HG03097 (cell line): ENCODE results near the gene KLHL8.
"Not testable (repeated sequence)": the region's sequence is repeated elsewhere in the genome, so short reads cannot be mapped to it uniquely, and the experiment has no call there.

ENCODE experiments used
- ATAC-seq: cut with Tn5 transposase; IDR thresholded peaks from one replicate; pipeline ENCODE4 v1.9.1; 2021; ENCODE audit not compliant: unreplicated experiment, low FRiP score

Gene KLHL8

DNA sequence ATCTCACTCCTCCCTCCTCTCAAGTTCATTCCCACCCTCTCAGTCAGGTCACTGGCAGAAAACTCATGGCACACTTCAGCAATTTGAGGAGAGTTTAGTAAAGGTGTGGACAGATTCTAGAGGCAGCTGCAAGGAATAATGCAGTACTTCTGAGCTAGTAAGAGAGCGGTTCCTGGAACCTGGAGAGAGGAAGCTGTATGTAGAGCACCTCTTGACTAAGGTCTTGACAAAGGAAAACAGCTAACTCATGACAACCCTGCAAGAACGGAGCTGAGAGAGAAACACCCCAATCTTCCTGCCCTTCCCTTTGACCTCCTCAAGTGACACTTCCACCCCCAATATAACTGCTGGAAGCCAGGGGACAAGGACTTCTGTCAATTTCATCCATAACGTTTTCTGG lies 9.6 kb upstream of the KLHL8 start:
- ATAC-seq = no peak

DNA sequence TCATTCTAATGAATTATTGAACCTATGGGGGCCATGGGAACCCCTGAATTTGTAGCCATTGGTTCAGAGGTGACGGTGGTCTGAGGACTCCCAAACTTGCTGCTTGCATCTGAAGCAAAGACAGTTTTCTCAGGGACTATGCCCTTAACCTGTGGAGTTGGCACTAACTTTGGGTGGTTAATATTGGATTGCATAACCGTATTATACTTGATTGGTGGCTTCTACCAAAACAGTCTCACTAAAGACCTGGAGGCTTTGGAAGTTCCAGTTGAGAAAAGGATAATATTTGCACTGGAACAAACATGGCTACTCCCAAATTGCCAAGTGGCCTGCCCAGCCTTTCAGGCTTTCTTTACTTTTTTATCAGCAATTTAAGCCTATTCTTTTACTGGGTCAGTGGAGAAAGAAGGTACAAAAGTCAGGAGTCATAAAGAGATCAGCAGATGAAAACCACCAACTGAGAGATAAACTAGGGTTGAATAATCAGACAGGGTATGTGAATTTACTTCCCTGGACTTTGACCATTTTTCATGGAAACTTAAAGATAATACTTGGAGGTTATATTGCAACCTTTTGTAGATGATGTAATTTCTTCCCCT lies 7.9 kb upstream of the KLHL8 start:
- no peak for ATAC-seq

DNA sequence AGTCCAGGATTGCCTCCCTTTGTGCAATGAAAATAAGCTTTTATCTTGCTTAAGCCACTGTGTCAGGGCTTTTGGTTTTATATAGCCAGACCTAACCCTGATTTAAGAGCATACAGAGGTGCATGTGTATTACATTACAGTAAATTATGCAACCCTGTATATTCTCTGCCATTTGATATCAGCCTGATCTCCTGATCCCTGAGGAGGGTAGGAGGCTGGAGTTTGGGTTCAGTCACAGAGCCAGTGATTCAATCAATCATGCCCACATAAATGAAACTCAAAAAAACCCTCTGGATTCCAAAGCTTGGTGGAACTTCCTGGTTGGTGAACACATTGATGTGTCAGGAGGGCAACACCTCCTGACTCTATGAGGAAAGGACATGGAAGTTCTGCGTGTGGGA lies 7.3 kb upstream of the KLHL8 start:
- no peak for ATAC-seq

DNA sequence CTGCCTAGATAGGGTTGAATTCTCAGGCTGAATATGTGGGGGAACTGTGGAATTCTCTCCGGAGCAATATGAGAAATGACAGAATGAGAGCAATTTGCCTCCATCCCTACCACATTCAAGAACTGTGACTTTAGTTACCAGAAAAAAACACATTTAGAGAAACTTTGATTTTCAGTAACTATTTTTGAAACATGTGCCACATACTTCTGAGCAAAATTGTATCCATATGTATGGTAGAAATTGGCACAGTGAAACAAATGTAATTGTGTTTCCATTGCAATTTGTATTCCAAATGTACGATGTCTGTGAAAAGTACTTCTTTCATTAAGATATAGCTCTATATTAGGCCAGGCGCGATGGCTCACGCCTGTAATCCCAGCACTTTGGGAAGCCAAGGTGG lies 5.5 kb upstream of the KLHL8 start:
- no peak for ATAC-seq

DNA sequence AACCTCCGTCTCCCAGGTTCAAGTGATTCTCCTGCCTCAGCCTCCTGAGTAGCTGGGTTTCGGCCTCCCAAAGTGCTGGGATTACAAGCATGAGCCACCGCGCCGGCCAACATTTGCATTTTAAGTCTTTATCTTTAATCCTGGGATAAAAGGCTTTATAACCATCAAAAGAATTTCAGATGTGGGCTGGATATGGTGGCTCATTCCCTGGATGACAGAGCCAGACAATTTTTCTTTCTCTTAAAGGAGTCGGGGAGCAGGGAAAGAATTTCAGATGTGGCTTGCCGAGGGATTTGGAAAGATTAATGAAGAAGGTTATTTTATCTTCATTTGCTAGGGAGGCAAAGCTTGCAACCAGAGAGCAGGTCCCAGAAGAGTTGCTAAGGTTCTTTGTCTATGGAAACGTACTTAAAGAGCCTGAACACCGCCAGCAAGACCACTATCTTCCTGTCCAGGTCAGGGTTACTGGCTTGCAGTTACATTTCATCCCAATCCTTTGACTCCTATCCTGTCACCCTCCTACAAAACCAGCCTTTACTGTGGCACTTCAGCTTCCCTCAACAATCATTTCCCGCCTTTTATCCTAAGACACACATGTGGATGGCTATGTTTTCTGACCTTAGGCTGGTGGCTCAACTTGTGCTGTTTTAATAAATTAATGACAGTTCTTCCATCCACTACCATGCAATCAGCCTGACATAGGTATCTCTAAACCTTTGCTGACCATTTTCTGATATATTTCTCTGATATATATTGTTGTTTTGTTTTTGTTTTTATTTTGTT lies 3.9 kb upstream of the KLHL8 start:
- ATAC-seq = no peak

DNA sequence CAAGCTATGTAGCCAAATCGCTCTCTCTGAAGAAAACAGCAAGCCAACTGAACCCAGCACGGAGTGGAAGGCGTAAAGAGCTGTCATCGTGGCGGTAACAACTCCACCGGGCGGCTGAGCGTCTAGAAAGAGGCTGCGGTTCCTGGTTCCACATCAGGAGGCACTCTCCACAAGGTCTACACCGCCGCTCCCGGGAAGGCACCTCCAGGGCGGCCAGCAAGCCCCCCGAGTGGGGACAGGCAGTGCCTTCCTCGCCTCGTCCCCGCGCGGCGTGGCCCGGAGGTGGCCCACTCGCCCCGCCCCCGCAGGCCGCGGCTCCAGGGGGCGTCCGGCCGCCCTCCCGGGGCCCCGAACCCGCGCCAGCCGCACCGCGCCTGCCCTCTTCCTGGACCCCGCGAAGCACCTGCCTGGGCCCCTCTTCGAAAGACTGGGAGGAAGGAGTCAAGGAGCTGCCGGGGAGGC lies 755 bp downstream of the KLHL8 start:
- peak; percentile 27 for ATAC-seq

DNA sequence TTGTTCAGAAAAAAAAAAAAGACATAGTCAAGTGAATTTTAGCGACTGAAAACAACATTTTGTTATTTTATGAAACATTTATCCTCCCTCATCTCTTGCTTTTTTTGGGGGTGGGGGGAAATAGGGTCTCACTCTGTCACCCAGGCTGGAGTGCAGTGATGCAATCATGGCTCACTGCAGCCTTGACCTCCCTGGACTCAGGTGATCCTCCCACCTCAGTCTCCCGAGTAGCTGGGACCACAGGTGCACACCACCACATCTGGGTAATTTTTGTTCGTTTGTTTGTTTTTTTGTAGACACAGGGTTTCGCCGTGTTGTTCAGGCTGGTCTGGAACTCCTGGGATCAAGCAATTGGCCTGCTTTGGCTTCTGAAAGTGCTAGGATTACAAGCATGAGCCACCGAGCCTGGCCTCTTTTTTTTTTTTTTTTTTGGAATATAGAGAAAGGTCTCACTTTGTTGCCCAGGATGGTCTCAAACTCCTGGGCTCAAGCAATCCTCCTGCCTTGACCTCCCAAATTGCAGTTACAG lies 3.1 kb downstream of the KLHL8 start:
- ATAC-seq = not testable (repeated sequence)

DNA sequence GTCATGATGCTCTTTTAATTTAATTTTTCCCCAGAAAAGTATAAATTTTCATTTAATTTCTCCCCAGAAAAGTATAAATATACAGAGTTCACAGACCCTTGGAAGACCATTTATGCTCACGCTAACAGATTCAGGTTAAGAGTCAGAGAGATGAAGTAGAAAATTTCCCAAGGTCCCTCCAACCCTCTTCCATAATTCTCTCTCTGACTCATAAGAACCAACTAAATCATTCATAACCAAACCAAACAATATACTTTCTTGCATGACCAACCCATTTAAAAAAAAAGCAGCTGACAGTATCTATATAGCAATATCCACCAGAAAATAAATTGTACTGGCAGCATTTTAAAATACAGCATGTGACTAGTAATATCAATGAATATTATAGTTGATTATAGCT lies 3.9 kb downstream of the KLHL8 start:
- no peak for ATAC-seq

DNA sequence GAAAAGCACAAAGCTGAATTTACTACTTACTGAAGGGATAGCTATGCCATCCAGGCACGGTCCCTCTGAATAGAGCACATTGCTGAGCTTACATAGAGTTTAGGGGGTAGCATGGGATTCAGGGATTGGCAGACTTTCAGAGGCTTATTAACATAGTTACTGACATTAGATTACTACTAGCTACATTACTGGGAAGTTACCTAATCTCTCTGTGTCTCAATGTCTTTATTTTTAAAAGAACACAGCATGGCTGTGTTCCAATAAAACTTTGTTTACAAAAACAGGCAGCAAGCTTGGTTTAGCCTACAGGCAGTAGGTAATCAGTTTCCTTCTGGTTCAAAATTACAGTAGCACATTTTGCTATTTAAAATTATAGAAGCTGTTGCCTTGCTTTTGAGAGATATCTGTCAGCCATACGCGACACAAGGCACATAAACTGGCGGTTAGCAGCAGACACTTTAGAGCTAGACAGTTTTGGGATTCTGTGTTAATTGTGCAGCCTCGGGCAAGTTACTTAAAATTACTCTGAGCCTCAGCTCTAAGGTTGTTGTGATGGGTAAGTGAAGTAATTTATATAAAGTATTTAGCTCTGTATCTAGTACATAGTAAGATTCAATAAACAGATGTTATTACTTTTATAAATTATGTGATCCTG lies 6.9 kb downstream of the KLHL8 start:
- ATAC-seq = no peak

DNA sequence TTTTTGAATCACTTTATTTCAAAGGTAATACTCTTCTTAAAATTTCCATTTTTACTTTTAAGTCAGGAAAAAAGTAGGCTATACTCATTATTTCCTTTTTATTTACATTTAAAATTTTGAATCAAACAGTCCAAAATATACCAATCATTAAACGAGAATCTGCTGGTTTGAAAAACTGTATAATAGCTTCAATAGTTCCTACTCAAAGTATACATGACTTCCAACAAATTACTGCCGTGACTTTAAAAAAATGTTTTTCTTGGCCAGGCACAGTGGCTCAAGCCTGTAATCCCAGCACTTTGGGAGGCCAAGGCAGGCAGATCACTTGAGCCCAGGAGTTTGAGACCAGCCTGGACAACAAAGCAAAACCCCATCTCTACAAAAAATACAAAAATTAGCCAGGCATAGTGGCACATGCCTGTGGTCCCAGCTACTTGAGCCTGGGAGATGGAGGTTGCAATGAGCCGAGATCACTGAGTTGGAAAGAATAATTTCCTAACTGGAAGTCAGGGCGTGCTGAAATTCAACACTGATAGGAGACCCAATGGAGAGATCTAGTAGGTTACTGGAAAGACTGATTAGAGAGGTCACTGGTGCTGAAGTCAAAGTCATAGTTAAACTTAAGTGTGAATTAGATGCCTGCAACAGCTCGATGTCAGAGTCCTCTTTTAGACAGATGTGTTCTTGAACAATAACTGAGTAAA lies 9.0 kb downstream of the KLHL8 start:
- no peak for ATAC-seq

DNA sequence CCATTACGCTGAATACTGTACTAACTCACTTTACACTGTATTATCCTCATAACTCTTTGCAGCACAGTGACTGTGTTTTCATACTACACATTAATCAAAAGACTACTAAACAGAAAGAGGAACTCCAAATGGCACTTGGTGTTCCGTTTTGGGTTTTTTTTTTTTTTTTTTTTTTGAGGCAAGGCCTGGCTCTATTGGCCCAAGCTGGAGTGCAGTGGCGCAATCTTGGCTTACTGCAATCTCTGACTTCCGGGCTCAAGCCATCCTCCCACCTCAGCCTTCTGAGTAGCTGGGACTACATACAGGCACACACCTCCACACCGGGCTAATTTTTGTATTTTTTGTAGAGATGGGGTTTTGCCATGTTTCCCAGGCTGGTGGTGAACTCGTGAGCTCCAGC lies 10.7 kb downstream of the KLHL8 start:
- peak; percentile 76 for ATAC-seq

DNA sequence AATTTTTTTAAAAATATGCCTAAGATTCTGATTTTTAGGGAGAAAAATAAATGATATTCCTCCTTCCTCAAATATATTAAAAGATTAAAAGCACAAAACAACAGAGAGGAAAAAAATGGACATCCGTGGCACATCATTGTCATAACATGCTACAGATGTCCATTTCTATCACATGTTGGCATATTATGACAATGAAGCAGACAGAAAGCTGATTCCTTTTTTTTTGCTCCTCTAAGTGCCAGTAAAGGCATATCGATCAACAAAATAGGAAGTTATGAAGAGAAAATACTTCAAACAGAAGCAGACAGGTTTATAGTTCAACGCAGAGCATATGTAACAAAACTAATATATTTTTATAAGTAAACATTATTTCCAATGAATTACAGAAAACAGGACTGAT lies 11.2 kb downstream of the KLHL8 start:
- ATAC-seq = no peak

DNA sequence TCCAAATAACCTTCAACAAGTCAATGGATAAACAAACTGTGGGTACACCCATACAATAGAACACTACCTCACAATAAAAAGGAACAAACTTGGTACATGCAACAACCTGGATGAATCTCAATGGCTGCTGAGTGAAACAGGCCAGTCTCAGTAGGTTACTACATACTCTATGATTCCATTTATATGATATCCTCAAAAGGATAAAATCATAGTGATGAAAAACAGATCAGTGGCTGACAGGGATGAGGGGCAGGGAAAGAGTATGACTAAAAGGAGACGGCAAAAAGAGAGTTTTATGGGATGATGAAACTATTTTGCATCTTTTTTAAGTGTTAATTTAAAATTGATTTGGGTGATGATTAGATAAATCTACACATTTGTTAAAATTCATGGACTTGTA lies 15.9 kb downstream of the KLHL8 start:
- no peak for ATAC-seq

DNA sequence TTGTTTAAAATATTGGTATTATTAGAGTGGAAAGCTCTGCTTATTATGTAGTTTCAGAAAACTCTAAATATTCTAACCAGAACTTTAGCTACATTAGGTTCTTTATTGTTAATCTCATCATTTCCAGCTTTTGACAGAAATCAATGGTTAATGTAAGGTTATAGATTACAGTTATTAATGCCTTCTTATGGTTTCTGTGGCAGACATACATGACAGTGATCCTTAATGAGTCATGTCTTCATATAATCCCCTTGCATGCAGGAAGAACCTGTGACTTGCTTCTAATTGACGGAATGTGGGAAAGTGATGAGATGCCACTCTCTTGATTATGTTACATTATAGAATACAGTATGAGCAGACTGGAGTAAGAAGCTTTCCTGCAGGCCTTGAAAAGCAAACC lies 23.5 kb downstream of the KLHL8 start:
- ATAC-seq = no peak

DNA sequence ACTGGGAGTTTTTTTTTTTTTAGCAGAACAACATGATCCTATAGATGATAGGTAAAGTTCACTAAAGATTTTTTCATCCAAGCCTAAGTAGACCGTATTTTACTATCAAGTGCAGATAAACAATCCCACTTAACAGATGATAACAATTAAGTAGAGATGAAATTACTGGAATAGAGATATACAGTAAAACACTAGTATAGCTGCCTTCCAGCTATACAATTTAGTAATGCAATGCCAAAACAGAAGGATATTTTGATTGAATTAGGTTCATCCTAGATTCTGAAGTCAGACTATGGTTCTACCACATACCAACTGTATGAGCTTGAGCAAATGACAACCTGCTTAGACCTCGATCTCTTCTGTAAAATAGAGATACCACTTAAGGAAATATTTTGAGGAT lies 24.3 kb downstream of the KLHL8 start:
- ATAC-seq = no peak

DNA sequence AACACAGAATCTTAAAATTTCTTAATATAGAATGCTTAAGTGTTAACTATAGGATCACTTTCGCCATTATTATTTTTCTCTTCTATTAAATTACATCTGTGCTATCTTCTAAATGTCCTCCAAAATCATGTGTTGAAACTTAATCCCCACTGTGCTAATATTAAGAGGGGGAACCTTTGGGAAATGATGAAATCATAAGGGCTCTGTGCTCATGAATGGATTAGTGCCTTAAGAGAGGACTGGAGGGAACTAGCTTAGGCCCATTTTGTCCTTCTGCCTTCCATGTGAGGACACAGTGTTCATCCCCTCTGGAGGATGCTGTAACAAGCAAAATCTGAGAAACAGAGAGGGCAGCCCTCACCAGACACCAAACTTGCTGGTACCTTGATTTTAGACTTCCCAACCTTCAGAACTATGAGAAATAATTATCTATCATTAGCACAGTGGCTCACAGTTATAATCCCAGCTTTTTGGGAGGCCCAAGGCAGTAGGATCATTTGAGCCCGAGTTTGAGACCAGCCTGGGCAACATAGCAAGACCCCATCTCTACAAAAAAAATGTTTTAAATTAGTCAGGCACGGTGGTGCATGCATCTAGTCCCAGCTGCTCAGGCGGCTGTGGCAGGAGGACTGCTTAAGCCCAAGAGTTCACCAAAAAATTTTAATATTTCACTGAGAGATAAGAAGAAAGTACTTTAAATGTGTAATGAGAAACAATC lies 26.3 kb downstream of the KLHL8 start:
- no peak for ATAC-seq

DNA sequence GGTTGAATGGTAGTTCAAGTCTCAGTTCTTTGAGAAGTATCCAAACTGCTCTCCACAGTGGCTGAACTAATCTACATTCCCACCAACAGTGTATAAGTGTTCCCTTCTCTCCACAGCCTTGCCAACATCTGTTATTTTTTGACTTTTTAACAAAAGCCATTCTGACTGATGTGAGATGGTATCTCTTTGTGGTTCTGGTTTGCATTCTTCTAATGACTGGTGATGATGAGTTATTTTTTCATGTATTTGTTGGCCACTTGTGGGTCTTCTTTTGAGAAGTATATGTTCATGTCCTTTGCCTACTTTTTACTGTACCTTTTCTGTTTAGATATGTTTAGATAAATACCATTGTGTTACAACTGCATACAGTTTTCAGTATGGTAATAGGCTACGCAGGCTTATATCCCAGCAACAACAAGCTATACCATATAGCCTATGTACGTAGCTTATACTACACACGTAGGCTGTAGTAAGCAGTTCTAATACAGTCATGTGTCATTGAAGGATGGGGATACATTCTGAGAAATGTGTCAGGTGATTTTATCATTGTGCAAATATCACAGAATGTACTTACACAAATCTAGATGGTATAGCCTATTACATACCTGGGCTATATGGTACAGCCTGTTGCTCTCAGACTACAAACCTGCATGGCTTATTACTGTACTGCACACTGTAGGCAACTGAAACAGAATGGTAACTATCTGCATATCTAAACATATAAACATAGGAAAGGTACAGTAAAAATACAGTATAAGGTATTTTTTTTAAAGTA lies 28.1 kb downstream of the KLHL8 start:
- ATAC-seq = no peak

DNA sequence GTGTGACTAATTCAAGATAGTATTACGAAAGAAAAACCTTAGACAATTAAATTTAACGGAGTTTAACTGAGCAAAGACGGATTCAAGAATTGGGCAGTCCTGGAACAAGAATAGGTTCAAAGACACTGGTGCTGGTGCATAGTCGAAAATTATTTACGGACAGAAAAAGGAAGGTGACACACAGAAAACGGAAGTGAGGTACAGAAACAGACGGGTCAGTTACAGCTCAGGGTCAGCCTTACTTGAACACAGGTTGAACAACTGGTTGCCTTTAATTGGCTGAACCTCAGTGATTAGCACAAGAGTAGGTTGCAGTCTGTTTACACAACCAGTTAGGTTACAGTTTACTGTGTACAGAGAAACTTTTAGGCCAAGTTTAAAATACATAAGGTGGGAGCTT lies 31.5 kb downstream of the KLHL8 start:
- no peak for ATAC-seq

DNA sequence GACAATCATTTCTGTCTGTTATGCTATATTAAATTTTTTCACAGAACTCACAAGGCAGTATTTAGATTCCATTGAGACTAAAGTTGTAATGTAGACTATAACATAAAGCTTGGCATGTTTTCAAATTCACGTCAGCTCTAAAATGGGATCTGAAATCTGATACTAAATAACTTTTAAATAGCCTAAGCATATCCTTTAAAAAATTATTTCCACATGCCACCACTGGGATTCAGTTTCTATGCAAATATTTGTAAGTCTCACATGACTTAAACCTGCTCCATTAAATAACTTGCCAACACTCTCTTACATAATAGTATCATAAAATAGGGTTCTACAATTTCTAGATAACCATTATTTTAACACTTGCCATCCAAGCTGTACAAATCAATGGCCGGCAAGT lies 32.4 kb downstream of the KLHL8 start:
- ATAC-seq = no peak
